Iris pigment epithelial cell (primary cell): ENCODE results near the gene SLC35F2.
A peak's percentile ranks its signal among the peaks of the same experiment; 100 is the strongest.
"Not testable (repeated sequence)": the region's sequence is repeated elsewhere in the genome, so short reads cannot be mapped to it uniquely, and the experiment has no call there.

Experiments
- DNase-seq: peaks from one replicate; pipeline ENCODE4 v3.0.0-alpha.2; 2011; ENCODE audit warnings: low read depth

The SLC35F2 gene

GRCh38 chr11:107789767-107790166 is 68.8 kb downstream of the SLC35F2 start:
- DNase-seq: no peak

DNA sequence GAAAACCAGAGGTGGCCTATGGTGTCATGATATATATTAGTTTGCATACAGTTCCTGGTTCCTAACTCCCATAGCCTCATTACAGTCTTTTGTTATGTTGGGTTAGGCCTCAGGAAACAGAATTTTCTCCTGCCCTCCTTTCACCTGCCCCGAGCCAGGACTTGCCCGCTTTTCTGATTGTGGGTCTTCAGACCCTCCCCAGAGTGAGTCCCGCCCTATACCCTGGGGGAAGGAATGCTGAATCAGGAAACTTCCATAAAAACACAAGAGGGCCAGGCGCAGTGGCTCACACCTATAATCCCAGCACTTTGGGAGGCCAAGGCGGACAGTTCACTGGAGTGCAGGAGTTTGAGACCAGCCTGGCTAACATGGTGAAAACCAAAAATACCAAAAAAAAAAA is 70.9 kb downstream of the SLC35F2 start:
- DNase-seq: no peak

DNA sequence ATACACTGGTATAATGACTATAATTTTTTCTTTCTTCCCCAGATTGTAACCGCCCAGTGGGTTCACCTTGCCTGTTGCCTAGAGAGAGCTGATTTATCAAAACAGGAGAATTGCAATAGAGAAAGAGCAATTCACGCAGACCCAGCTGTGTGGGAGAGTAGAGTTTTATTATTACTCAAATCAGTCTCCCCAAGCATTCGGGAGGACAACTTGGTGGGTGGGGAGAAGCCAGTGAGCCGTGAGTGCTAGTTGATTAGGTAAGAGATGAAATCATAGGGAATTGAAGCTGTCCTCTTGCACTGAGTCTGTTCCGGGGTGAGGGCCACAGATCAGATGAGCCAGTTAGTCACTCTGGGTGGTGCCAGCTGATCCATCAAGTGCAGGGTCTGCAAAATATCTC is 73.2 kb downstream of the SLC35F2 start:
- peak; percentile 54 for DNase-seq

- DNase-seq: no peak
Measured at GRCh38 chr11:107783121-107783520, 75.5 kb downstream of the SLC35F2 start.

GRCh38 chr11:107780775-107781174 is 77.8 kb downstream of the SLC35F2 start:
- DNase-seq: no peak

GRCh38 chr11:107780136-107780535 is 78.5 kb downstream of the SLC35F2 start:
- no peak for DNase-seq

DNA sequence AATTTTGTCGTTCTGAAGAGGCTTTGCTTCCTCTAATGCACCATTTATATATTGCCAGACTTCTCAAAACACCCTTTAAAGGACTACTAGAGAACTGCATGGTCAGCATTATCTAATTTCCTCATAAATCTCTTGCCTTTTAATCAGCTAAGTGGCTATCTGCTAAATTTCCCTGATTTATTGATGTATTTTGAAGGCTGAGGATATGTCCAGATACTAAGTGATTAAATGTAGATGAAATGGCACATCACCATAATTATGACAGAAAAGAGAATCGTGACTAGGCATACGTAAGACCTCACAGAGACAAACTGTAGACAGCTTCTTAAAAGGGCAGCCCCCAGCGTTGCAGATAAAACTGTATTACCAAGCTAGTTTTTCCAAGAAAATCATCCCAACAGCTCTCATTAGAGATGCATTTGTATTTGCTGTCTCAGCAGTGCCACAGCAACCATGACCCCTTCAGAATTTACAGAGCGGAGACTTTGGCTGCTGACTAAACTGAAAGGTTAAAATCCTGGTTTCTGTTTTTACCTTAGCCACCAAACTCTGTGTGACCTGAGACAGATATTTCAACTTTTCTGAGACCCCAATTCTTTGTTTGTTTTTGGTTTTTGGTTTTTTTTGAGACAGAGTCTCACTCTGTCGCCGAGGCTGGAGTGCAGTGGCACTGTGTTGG is 79.6 kb downstream of the SLC35F2 start:
- no peak for DNase-seq

DNA sequence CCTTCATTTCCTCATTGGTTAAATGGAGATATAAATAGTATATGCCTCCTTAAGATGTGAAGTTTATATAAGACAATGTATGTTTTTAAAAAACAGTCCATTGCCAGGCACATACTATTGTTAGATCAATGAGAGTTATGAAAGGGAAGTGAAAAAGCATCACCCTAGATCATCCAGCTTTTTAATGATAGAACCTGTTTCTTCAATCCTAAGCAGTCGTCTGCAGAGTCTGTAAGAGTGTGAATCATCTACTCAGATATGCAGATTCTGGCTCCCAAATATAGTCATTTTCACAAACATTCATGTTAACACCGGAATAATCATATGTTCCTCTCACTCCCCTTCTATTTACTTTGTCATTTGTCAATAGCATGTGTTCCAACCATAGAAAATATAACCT is 81.5 kb downstream of the SLC35F2 start:
- DNase-seq: no peak

DNA sequence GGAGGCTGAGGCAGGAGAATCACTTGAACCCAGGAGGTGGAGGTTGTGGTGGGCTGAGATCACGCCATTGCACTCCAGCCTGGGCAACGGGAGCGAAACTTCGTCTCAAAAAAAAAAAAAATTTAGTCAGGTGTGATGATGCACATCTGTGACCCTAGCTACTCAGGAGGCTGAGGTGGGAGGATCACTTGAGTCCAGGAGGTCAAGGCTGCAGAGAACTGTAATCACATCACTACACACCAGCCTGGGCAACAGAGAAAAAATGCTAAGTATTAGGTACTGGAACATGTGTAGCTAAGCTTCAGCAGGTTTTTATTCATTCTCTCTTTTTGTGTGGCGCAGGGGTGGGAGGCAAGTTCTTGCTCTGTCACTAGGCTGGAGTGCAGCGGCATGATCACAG is 82.5 kb downstream of the SLC35F2 start:
- DNase-seq: no peak

DNA sequence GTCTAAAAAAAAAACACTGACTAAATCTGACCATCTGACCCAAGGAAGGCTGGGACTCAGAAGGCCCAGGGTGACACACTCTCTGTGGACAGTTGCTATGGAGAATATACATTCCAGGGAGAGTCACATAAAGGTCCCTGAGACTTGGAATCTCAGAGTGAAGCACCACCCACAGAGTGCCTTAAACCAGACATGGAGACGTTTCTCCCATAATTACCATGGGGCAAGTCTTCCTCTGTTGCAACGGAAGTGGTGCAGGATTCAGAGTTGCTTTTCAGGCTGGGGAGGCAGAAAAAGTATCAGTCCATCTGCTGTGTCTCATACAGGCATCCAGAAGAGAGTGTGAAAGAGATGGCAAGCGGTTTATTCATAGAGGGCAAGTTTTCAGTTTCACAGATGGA is 88.0 kb downstream of the SLC35F2 start:
- no peak for DNase-seq

GRCh38 chr11:107769189-107769588 is 89.4 kb downstream of the SLC35F2 start:
- peak; percentile 45 for DNase-seq

- not testable (repeated sequence) for DNase-seq
Measured at GRCh38 chr11:107758719-107759355, 99.8 kb downstream of the SLC35F2 start.

DNA sequence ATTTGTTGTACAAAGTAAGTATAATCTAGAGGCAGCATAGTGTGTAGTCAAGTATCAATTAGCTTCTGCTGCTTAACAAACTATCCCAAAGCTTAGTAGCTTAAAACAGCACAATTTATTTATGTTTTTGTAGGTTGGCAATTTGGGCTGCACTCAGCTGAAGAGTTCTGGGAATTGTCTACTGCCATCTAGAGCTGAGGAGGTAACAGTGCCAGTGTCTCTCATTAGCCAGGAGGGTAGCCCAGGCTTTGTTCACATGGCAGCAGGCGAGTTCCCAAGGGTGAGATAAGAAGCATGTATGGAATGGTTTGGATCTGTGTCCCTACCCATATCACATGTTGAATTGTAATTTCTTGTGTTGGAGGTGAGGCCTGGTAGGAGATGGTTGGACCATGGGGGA is 100.9 kb downstream of the SLC35F2 start:
- DNase-seq: no peak

DNA sequence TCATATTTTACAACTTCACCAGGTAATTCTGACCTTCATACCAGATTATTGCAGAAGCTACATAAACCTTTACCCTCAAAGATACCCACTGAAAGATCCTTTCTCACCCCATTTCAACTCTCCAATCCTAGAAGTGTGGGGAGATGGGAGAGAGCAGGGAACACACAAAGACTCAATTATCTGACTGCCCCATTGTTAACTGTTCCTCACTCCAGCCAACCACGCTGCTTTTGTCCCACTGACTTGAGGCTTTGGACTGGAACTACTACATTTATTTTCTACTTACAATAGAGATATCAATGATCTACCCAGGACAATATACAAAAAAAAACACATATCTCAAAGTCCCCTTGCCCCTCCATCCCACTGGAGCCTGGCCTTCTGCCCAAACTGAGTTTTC is 102.0 kb downstream of the SLC35F2 start:
- DNase-seq: no peak

DNA sequence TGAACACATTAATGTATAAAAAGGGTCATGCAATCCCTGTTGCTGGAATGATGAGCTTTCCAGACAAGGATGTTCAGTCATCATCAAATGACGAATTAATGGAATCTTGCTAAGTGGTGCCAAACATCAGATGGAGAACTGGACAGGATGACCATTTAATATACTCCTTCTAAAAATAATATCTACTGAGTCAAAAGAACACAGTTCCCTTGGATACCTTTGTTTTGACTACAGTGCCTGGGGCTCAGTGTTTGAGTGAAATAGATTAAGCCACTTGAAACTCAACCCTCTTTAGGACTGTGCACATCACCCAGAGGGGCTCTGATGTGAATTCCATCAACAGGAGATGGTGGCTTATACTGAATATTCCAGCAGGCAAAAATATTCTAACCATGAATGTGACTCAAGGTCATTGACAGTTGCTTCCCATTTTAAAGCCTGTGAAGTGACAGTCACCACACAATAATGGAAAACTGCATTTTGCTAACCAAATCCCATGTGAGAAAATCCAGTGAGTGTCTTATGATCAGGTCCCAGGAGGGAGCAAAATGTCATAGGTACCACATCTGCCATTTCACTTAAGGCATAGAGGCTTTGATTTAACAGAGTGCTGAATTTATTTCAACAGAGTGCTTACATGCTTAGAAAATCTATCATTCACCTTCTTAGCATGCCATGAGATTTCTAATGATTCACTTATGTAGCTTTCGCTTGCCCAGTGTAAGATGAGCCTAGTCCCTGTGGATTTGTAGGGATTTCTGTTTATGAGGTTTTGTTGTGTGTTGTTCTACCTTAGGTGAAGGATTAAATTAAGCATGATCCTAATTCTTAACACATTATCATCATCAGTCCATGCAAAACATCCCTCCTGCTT is 105.4 kb downstream of the SLC35F2 start:
- DNase-seq: no peak

- no peak for DNase-seq
Measured at GRCh38 chr11:107752508-107752907, 106.1 kb downstream of the SLC35F2 start.

DNA sequence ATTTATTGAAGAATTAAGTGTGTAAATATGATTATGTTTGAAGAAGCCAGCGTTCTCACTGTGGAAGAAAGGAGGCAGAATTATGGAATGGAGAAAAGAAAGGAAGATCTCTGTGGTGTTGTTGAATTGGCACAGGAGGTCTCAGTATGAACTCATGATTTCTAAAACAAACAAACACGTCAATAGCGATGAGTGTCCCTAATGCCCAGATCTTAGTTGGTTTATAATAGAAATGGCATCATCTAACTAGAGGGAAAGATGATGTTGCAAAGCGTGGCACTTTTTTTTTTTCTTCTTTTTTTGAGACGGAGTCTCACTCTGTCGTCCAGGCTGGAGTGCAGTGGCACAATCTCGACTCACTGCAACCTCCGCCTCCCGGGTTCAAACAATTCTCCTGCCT is 107.5 kb downstream of the SLC35F2 start:
- DNase-seq: no peak

DNA sequence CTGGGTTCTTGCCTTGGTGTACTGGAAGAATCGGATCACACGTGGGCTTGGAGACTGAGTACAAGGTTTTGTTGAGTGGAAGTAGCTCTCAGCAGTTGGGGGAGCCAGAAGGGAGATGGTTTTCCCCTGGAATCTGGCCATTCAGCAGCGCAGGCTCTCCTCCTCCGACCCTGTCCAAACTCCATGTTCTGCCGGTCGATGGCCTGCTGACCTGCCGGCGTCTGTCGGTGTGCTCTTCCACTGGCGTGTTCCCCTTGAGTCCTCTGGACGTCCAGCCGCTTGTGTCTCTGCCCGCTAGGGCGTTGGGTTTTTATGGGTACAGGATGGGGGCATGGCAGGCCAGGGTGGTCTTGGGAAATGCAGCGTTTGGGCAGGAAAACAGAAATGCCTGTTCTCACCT is 108.3 kb downstream of the SLC35F2 start:
- DNase-seq: no peak

DNA sequence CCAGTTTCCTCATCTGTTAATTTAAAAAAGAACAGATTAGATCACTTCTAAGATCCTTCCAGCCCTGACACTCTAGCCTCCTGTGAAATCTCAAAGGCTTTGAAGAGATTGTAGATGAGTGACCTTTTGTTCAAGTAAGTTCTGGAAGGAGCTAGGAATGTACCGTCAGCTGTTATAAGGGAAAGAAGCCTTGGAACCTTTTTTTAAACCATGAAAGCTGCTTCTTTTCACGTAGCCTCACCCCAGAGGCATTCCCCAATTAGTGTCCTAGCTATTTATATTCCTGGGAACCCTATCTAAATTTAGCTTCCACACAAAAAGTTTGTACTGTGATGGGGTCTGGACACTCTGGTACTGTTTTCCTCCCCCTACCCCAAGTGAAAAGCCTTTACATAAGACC is 111.0 kb downstream of the SLC35F2 start:
- no peak for DNase-seq

DNA sequence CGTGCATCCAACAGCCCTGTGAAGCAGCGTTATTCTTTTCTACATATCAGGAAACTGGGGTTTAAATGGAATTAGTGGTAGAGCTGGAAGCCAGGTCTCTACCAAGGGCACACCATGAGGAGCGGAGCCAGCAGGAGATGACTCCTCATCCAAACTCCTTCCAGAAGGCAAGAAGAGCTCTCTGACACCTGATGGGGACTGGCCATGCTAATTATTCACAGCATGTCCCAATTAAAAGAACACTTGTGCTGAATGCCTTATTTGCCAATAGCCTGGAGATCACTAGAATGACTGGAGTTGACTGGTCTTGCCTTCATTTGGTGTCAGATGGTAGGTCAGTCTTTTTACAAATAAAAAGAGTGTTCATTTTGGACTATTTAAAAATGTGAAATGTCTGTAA is 113.9 kb downstream of the SLC35F2 start:
- DNase-seq: no peak

DNA sequence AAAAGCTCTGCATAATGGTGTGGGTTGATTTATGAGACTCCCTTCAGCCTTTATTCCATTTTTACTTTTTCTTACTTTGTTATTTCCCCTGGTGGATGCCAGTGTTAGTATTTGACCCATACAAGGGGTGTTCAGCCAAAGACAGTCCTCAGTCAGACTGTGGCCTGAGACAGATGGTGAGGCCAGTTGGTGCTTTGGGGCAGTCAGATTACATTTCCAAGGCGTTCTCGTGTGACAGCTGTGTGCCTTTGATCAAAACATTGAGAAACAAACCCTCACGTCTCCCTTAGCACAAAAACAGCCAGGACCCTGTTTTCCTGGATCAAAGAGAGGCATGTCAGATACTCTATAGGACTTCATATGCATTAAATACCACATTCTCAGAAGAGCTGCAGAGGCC is 115.4 kb downstream of the SLC35F2 start:
- no peak for DNase-seq

DNA sequence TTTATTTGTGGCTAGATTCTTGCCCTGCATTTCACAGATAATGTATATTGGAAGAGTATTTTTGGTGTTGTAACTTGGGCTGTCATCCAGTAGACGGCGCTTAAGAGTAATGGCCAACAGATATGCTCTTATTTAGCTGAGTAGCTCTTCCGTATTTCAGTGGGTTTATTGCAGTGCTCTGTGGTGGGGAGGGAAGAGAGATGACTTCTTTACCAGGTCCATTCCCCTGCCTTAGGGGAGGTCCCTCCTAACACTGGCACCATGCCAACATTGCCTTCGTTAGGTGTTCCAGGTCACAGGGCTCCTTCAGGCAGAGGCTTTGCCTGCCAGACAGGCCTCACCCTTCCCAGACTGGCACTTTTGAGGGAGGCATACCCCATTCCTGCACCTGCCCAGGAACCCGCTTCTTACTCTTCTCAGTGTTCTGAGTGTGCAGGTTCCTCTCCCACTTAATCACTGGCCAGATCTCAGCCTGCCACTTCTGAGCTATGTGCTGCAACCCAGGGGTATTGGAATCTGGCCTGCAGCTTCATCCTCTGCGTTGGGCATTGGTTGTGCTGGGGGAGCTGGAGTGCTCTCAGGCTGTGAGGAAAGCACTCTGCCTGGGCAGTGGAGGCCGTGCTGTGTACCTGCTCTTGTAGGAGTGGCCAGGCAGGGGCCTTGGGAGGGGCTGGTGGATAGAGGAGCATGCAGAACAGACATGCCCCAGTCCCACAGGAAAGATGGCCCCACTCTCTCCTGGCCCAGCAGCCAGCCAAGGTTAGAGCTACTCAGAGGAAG is 117.4 kb downstream of the SLC35F2 start:
- peak; percentile 53 for DNase-seq
